WTC11 (cell line): ENCODE results near the gene LRRC74A.

Experiments used
- ELF4 ChIP-seq: sonication (generic); formaldehyde crosslinking; IDR thresholded peaks from 2 replicates; pipeline ENCODE4 v1.8.1; 2022; ENCODE audit warnings: low read depth, mild to moderate bottlenecking, moderate library complexity, missing genetic modification reagents
- MAX ChIP-seq: sonication (generic); formaldehyde crosslinking; IDR thresholded peaks from 2 replicates; pipeline ENCODE4 v1.8.0; 2022; ENCODE audit warnings: mild to moderate bottlenecking, missing genetic modification reagents
- NR2C2 ChIP-seq: sonication (generic); formaldehyde crosslinking; IDR thresholded peaks from 2 replicates; pipeline ENCODE4 v1.8.0; 2022; ENCODE audit warnings: mild to moderate bottlenecking, missing genetic modification reagents
- OVOL2 ChIP-seq: fragments of 250-450 bp; sonication (Bioruptor Pico); IDR thresholded peaks from 2 replicates; pipeline ENCODE4 v1.9.0; 2021; ENCODE audit warnings: mild to moderate bottlenecking, borderline replicate concordance
- ZBTB43 ChIP-seq: sonication (generic); formaldehyde crosslinking; IDR thresholded peaks from 2 replicates; pipeline ENCODE4 v1.8.1; 2023; ENCODE audit warnings: mild to moderate bottlenecking, missing genetic modification reagents
- TF ChIP-seq, protein P1 (sequence below): fragments of 200-600 bp; IDR thresholded peaks from 2 replicates; pipeline ENCODE4 v1.8.0; 2022; ENCODE audit warnings: antibody characterized with exemption

DNA sequence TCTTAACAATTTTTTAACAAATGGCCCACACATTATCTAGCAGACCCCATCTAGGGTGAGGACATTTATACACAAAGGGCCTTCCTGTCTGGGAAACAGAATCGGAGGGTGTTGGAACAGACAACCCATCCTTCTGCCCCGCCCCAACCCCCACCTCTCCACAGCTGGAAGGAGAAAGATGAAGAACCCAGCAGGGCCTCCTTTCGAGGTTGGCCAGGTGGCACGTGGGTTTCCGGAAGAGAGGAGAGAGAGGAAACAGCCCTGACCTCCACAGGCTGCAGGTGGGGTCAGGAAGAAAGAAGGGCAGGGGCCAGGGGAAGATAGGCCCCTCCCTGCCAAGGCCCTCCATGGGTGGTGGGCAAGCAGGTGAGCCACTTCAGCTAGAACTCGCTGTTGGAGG lies 57.2 kb downstream of the LRRC74A start:
- TF ChIP-seq MAX (CRISPR knock-in tag) (no peak), ELF4 (no peak), NR2C2 (CRISPR knock-in tag) (no peak), OVOL2 (no peak), ZBTB43 (CRISPR knock-in tag) (no peak)
- TF ChIP-seq, protein P1, sequence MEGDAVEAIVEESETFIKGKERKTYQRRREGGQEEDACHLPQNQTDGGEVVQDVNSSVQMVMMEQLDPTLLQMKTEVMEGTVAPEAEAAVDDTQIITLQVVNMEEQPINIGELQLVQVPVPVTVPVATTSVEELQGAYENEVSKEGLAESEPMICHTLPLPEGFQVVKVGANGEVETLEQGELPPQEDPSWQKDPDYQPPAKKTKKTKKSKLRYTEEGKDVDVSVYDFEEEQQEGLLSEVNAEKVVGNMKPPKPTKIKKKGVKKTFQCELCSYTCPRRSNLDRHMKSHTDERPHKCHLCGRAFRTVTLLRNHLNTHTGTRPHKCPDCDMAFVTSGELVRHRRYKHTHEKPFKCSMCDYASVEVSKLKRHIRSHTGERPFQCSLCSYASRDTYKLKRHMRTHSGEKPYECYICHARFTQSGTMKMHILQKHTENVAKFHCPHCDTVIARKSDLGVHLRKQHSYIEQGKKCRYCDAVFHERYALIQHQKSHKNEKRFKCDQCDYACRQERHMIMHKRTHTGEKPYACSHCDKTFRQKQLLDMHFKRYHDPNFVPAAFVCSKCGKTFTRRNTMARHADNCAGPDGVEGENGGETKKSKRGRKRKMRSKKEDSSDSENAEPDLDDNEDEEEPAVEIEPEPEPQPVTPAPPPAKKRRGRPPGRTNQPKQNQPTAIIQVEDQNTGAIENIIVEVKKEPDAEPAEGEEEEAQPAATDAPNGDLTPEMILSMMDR = no peak
